ENCODE results near the gene DCPS.

DNA sequence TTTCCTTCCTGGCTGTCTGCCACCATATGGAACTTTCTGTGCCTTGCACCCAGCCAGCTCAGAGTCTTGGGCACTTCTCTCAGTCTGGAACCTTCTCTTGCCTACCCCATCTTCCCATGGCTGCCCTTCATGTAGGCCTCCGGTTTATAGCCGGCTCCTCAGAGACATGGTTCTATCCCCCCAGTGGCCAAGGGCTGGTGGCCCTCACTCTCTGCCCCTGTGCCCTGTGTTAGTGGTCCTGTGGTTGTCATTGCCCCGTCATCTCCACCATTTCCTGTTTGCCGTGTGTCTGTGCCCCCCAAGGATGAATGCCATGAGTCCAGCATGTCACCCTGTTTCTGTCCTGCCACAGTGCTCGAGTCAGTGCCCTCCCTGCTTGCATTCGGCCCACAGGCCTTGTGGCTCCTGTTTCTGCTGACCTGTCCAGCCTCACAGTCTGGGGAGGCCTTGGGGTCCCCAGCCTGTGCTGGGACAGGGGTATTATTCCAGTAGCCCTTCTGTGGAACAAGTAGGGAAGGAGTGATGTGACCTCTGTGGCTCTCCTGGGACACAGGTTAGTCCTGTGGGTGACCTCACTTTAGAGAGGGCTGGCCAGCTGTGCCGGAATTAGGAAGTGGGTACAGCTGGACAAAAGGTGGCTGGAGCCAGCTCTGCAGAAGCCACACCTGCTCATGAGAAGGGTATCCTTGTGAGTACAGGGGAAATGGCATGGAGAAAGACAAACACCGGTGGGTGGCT is 82.3 kb downstream of the DCPS start:
- TF ChIP-seq GATA2 (IDR thresholded peaks at IDR 0.05; ENCODE audit: low read depth, low read length) (no peak), GATA3 (IDR thresholded peaks at IDR 0.05; ENCODE audit: low read depth, low read length) (no peak)
